ENCODE results near the gene RNF212.
A peak's percentile ranks its signal among the peaks of the same experiment; 100 is the strongest.

Gene RNF212

DNA sequence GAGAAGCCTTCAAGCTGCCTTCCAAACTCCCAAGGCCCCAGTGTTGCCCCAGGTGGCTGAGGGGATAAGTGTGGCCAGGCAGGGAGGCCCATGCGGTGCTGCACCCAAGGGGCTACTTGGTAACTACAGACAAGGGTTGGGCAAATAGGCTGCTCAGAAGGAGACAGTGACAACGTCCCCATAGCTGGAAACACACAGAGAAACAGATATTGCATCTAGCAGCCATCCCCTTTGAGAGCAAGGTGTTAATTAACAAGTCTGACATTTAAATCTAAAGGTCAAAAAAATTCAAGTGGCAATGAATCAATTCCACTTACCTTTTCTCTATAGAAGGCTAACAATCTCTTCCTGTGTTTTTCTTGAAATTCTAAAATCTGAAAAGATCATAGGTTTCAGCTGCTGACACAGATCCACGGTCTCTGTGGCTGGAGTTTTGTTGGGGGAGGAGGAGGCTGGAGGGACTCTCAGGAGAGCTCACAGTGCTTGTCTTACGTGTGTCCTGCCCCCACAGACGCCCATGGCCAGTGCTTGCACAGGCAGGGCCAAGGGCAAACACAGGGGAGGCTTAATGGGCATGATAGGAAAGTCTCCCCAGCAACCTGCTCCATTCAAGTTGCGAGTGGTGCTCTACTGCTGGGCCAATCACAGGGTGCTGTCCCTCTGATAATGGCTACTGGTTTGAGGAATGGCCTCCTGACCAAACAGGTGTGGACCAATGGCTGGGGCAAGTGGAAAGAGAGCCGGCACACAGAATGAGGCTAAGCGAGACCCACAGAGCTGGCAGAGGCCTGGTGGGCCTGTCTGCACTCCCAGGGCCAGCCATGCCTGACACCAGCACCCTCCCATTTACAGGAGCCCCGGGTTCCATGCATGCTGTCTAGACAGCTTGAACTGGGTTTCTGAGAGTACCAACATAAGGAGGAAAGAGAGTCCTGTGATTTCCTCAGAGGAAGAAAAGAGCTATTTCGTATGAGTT lies 22.6 kb downstream of the RNF212 start:
- no peak for DNase-seq

DNA sequence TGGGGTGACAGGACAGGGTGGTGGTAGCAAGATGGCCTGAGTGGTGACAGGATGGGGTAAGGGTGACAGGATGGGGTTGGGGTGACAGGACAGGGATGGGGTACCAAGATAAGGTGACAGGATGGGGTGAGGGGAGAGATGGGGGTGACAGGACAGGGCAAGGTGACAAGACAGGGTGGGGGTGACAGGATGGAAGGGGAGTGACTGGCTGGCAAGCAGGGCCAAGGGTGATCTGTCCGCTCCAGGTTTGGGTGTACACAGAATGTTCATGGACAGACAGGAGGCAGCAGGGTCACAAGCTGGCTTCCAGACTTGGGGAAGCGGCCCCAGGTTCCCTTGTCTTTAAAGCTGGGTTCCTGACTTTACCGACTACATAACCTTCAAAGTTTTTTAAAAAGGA lies 23.3 kb downstream of the RNF212 start:
- no peak for DNase-seq

DNA sequence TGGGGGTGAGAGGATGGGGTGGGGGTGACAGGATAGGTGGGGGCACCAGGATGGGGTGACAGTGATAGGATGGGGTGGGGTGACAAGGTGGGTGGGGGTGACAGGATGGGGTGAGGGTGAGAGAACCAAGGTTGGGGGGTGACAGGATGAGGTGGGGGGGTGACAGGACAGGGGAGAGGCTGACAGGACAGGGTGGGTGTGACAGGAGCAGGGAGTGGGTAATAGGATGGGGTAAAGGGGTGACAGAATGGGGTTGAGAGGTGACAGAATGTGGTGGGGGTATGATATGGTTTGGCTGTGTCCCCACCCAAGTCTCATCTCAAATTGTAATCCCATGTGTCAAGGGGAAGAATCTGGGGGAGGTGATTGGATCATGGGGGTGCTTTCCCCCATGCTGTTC lies 26.0 kb downstream of the RNF212 start:
- DNase-seq = no peak

DNA sequence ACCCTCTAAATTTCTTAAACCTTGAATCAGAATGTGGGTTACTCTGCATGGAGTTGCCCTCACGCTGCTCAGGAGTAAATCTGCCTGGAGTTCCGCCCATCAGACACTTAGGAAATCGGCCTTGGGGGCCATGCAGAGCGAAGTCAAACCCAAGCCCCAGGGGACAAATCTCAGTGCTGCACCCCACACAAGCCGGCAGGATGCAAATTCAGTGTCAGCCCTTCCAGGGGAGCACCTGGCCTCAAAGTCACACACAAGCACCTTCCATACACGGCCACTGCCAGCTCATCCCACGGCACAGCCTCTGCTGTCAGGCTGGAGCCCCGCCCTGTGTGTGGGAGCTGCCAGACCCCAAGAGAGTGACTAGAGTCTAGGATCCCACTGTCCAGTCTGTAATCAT lies 27.4 kb downstream of the RNF212 start:
- no peak for DNase-seq

DNA sequence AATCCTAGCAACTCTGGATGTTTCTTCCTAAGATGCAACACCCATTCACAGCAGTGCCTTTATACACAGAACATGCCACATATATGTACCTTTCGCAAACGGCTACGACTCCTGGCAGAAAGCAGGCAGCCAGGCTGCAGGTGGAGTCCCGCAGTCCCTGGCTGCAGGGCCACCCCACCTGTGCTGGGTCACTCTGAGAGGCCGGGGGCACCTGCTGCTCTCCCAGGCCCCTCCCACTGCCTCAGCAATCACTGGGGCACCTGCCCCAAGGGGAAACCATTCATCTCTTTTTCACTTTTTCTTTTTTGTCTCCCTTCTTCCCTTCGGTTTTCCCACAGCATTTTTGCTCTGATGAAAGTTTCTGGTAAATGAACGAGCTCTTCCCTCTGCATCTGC lies 28.0 kb downstream of the RNF212 start:
- no peak for DNase-seq

DNA sequence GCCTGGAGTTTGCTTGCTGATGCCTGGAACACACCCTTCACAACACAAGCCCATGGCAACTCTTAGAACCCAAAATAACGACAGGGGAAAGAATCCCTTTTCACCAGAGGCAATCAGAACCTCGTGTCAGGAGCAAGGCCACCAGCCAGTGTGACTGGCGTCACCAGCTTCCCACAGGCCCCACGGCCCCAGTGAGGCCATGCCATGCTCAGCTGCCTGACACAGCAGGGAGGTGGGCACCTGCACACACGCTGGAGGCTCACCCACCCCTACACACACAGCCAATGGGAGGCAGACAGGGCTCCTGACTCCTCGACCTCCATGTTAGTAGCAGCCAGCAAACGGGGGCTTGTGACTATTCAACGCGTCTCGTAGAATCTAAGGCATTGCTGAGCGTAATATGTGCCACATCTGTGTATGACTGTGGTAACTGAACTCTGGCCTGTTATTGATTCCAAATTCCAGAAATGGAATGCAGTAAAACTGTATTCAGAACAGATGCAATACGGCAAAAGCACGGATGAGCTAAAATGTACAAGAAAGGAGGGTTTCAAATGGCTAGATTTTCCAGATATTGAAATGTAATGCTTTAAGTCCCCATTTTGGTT lies 28.5 kb downstream of the RNF212 start:
- no peak for DNase-seq

DNA sequence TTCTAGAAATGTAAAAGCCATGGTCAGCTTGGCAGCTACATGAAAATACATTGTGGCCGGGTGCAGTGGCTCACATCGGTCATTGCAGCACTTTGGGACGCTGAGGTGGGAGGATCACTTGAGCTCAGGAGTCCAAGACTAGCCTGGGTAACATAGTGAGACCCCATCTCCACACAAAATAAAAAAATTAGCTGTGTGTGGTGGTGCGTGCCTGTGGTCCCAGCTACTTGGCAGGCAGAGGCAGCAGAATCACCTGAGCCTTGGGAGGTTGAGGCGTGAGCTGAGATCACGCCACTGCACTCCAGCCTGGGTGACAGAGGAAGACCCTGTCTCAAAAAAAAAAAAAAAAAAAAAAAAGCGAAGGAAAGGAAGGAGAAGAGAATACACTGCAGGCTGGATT lies 29.0 kb downstream of the RNF212 start:
- no peak for DNase-seq

DNA sequence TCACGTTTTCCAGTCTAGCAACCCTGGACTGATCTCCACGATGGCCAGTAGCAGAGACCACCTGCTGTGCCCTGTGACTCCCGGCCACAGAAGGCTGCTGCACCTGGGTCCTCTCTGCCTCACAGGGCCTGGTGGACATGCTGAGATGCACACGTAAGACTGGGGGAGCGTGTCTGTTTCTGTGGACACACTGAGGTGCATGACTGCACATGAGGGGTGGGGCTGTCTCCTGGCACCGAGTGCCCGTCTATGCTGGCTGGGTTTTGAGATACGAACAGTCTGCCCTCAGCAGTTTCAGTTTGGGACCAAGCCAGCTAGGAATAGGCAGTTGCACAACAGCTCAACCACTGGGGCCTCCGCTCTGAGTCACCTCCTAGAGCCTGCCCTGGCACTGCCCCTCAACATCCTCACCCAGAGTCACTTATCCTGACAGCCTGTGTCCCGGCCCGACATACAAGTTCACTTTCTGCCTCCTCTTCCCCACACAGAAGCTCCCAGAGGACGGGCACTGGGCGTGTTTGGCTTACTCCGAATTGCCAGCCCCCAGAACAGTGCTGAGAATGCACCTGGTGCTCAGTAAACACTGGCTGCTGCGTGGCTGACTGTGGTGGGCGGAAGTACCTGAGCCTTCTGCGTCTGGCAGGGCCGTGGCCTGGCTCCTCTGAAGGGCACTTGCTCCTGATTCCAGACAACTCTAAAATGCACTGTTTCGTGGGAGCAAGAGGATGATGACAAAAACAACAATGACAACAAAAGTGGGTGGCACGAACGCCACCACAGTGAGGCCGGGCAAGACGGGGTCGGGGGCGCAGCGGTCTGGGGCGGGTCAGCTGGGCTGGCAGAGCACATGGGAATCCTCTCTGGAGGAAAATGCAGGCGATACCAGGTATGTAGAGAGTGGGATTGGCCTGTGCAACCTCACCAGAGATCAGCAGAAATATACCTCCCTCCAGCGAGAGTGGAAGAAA lies 30.9 kb downstream of the RNF212 start:
- DNase-seq = no peak

DNA sequence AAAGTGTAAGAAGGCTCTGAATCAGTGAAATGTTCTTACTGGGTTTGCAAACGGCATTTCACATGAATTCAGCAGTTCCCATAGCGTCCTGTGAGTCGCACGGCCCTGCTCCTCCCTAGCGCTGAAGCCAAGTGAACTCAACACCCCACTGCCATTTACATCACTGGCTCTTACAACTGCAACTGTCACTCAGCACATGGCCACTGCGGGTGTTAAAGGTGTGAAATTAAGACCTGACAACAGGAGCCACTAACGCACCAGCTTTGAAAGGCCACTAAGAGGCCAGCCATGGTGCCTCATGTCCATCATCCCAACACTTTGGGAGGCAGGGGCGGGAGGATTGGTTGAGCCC lies 31.7 kb downstream of the RNF212 start:
- DNase-seq = no peak

DNA sequence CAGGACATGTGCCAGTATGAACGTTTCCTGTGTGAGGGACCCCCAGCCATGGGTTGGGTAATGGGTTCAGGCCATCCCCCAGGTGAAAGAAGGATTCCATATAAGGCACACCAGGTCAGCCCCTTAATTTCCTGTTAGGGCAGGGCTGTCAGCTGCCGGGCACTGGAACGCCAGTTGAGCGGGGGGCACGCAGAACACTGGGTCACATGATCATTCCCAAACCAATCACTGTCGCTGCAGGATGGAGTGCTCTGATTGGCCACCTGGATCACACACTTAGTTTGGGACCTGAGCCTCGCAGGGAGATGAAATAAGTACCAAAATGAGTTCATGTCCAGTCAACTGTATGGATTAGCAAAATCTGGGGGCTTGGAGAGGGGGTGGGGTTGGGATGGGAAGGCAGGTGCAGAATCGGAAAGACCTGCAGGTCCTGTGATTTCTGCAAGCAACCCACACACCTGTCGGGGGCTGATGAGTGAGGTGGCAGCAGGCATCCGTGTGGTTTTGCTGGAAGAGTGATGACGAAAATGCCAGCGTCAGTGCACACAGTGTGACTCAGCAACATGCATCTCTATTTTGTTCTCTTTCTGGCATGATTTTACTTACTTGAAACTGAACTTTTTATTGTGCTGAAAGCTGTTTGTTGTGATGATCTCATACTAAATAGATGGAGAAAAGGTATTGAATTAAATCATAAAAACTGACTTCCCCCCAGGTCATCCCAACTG lies 32.2 kb downstream of the RNF212 start:
- DNase-seq = no peak

DNA sequence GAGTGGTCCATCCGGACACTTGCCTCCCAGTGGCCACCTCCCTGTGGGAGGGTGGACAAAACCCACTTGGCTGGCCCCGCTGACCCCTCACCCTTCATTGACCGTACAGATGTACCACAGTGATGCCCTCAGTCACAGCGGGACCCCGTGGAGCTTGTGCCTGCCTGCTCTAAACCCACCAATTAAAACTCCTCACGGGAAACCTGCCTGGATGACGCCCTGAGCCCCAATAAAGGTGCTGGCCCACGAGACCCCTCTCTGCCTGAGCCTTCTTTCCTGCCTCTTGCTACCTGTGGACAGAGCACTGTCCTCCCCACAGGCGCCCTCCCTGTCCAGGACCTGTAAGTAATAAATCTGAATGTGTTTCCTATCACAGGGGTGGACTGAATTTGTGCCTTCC lies 32.9 kb downstream of the RNF212 start:
- no peak for DNase-seq

DNA sequence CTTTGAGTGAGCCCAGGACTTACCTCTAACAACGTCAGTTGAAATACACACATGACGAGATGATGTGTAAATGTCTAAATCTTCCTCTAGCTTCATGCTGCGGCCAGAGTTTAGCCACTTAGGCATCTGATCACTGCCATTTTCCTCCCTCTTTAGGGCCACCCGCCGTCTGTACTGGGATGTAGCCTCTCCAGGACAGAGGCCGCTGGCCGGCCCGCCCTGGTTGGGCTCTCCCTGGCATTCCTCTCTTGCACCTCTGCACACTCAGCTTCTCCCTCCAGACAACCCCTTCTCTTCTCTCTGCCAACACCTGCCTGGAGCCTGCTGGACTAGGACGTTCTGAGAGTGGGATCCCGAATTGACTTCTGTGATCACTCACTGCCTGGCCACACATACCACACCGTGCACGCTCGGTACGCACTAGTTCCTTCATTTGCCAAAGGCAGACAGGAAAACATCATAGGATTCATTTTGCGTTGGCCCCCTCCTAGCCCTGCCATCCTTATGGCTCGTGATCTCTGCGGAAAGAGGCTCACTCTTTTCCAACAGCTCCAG lies 33.6 kb downstream of the RNF212 start:
- no peak for DNase-seq

DNA sequence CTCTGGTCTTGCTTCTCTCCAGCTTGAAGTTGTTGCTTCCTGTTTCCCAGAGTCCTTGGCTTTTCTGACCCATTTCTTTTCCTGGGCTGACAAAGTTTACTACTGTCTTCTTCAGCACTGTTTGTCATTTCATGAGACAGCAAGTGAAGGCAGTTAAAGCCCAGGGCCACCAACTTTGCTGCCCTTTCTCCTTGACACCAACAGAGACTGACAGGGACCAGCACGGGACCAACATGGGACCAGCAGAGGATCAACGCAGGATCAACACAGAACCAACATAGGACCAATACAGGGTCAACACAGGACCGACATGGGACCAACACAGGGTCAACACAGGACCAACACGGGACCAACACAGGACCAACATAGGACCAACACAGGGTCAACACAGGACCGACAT lies 34.9 kb downstream of the RNF212 start:
- DNase-seq = no peak

DNA sequence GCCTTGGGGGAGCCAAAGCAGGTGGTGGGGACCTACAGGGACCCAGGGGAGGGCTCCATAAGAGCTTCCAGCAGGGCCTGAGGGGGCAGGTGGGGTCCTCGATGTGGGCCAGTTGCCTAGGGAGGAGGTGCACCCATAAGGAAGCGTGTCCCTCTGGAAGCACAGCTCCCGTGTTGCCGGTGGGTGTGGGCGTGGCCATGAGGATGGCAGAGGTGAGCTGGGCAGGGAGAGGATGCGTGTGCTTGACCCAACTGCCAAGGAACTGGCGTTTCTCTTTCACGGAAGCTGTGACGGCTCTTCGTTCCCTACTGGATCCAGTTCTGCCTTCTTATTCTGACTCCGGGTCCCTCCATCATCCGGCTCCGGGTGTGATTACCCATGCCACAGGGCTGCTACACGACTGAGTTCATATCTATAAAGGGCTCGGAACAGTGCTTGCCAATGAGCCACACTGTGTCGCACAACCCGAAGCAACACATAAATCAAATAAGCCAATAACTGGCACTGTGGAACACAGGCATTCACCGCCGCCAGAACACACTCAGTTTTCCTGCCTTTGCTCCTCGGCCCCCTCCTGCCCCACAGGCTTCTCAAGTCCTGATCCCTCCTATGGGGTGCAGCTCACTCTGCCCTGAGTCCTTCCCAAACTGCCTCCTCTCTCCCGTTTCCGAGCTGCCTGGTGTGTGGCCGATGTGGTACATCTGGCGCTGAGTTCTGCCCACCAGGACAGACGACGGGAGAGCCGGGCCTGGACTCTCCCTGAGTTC lies 35.5 kb downstream of the RNF212 start:
- DNase-seq = no peak

DNA sequence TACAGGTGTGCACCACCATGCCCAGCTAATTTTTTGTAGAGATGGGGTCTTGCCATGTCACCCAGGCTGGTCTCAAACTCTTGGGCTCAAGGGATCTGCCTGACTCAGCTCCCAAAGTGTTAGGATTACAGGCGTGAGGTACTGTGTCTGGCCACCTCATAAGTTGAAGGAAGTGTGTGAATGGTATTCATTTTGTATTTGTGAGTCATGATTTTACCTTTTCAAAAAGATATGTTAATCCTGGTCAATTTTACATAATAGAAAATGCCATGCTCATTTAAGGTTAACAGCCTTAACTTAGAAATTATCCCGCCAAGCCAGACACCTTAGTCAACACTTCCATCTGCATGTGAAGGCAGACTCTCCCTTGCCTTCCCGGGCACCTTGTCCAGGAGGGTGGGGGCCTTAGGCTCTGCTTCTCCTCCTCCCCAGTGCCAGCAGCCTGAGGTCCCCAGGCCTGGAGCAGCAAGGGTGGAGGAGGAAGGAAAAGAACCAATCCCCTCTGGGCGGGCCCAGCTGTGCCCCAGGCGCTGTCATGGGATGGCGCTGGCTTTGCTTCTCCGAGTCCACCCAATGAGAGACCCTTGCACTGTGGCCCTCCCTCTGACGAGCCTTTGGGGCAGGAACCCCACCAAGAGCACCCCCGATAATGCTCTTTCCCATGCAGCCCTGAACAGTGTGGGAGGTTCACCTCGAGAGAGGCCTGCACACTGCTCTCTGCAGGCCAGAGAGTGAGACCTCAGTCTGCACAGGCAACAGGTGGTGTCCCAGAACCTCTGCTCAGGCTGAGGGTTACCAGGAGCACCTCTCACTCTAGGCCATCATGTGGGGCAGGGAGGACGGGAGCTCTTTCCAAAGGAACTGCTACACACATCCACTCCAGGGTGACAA lies 37.3 kb downstream of the RNF212 start:
- no peak for DNase-seq

DNA sequence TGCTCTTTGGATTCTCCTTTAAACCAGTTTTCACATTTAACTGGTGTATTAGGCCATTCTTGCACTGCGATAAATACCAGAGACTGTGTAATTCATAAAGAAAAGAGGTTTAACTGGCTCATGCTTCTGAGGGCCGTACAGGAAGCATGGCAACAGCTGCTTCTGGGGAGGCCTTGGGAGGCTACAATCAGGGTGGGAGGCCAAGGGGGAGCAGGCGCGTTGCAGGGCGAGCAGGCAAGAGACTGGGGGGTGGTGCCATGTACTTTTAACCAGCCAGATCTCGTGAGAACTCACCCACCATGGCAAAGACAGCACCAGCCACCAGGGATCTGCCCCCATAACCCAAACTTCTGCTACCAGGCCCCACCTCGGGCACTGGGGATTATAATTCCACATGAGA lies 38.1 kb downstream of the RNF212 start:
- no peak for DNase-seq

DNA sequence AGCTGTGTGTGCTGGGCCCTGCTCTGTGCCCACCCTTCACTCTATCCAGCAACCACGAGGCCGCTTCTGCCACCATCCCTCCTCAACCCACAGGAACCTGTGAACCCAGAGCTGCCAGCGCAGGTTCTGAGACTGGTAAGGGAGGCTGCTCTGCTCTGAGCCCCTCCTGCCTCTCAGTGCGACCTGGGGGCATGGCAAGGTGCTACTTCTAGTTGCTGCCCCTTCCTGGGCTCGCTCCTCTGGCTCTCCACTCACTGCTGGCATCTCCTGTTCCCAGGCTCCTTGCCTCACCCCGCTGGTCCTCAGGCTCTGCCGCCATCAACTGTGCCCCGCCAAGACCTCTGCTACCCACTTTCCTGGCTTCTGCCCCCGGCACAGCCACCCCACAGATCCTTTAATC lies 39.3 kb downstream of the RNF212 start:
- DNase-seq = no peak

DNA sequence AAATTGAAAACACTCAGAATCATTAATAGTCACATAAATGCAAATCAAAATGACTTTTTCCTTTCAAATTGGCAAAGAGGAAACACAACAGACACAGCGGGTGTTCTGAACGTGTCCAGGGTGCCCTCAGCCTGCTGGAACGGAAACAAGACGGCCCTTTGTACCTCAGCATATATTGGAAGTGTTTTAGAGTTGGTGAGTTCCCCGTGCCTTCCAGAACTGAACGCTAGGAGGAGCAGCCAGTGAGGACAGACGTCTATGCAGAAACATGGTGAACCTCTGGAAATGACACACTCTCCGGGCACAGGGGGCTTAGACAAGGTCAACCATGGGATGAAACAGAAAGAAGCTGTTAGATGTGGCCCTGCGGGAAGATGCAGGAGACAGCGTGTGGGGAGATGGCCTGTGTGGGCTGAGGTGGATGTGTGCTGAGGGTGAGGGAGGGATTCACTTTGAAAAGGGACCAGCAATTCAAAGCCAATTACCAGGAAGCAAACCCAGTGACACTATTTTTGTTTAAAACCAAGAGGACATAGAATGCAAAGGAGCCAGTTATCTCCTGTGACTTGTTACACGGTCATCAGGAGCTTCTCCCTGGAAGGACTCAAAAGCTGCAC lies 40.4 kb downstream of the RNF212 start:
- peak; percentile 34 for DNase-seq

DNA sequence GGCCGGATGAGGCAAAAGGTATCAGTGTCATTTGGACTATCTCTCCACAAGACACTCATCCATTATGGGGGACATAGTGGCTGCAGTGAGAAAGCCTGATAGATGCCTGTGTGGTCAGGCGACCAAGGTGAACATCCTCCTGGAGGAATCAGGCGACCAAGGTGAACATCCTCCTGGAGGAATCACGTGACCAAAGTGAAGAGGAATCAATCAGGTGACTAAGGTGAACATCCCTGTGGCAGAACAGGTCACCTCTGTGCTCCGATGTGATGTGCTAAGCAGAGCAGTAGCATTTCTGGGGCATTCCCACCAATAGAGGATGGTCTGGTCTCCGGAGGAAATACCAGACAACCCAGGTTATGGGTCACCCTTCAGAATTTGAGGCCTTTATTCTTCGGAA lies 44.0 kb downstream of the RNF212 start:
- DNase-seq = no peak

DNA sequence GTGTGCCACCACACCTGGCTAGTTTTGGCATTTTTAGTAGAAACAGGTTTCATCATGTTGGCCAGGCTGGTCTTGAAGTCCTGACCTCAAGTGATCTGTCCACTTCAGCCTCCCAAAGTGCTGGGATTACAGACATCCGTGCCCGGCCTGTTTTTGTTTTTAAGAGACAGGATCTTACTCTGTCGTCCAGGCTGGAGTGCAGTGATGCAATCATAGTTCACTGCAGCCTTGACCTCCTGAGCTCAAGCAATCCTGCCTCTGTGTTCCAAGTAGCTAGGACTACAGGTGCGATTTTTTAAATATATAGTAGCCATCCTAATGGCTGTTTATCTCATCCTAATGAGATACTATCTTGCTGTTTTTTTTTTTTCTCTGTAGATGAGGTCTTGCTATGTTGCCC lies 47.6 kb downstream of the RNF212 start:
- DNase-seq = no peak

Measured in stimulated activated CD4-positive, alpha-beta T cell treated with anti-CD3 and anti-CD28 coated beads, Interleukin-12 subunit alpha, Interleukin-12 subunit beta, amount 100 ng/mL, for 4 hours (primary cell).